Activated CD4-positive, alpha-beta memory T cell treated with anti-CD3 and anti-CD28 coated beads, Interleukin-2, amount 10 ng/mL, durations not matched to agents 7 days and 5 days (primary cell): ENCODE results near the gene MIER2. TPM values are rescaled to one million over a fixed set of nuclear protein-coding genes. Genes with fewer than 3 reads are reported as not detected.

ENCODE experiments used
- CTCF ChIA-PET: fragments of 350-600 bp; sonication (Branson Sonifier 250); formaldehyde crosslinking; loops from one replicate; lab custom pipeline; 2021; ENCODE audit warnings: antibody characterized with exemption, inconsistent platforms; lab: Charles Lee
- POLR2A ChIA-PET: fragments of 350-600 bp; sonication (Branson Sonifier 250); formaldehyde crosslinking; loops from one replicate; lab custom pipeline; 2021; ENCODE audit warnings: antibody characterized with exemption; lab: Charles Lee
- DNase-seq: peaks from one replicate; pipeline ENCODE4 v3.0.0-alpha.2; 2020
- H3K27ac Mint-ChIP-seq: one replicate; pipeline ENCODE4 v1.8.0; 2021; ENCODE audit warnings: mild to moderate bottlenecking, mixed read lengths
- H3K27me3 Mint-ChIP-seq: one replicate; pipeline ENCODE4 v1.8.0; 2021; ENCODE audit warnings: mixed read lengths
- H3K36me3 Mint-ChIP-seq: one replicate; pipeline ENCODE4 v1.8.0; 2021; ENCODE audit warnings: low read depth, mixed read lengths
- H3K4me1 Mint-ChIP-seq: one replicate; pipeline ENCODE4 v1.8.0; 2021; ENCODE audit warnings: mixed read lengths
- H3K4me3 Mint-ChIP-seq: one replicate; pipeline ENCODE4 v1.8.0; 2021; ENCODE audit warnings: mild to moderate bottlenecking, mixed read lengths
- H3K9me3 Mint-ChIP-seq: one replicate; pipeline ENCODE4 v1.8.0; 2021; ENCODE audit warnings: mixed read lengths
- total RNA-seq, 2 experiments: library from RNA; stranded (reverse); gene quantifications; one replicate each; pipeline ENCODE4 v1.2.3, GENCODE V29; 2021

Gene MIER2
- total RNA-seq, 2 experiments from 2014 or later = 17.2 to 20.8 TPM

- ChIA-PET POLR2A (no interaction called here), CTCF (no interaction called here)
- Mint-ChIP-seq H3K4me1 (no peaks in the 10 kb centered on the region), H3K27ac (no peak overlapping the region), H3K36me3 (peaks cover 58% of the 10 kb centered on the region), H3K27me3 (no peaks in the 10 kb centered on the region), H3K9me3 (peaks cover 18% of the 10 kb centered on the region), H3K4me3 (no peak overlapping the region)
- no peak for DNase-seq
These were observed 16.5 kb downstream of the MIER2 start for GRCh38 chr19:328025-328505.

- CTCF ChIA-PET = no interaction called here
- Mint-ChIP-seq H3K27ac (no peak overlapping the region), H3K36me3 (peaks cover 58% of the 10 kb centered on the region), H3K4me1 (no peaks in the 10 kb centered on the region), H3K27me3 (no peaks in the 10 kb centered on the region), H3K4me3 (no peak overlapping the region), H3K9me3 (peaks cover 18% of the 10 kb centered on the region)
- POLR2A ChIA-PET = no interaction called here
- no peak for DNase-seq
These were observed 17.1 kb downstream of the MIER2 start for GRCh38 chr19:327291-328024.

GRCh38 chr19:326871-327270 lies 17.7 kb downstream of the MIER2 start:
- ChIA-PET CTCF (no interaction called here), POLR2A (no interaction called here)
- Mint-ChIP-seq H3K4me1 (no peaks in the 10 kb centered on the region), H3K27ac (no peak overlapping the region), H3K9me3 (peaks cover 18% of the 10 kb centered on the region), H3K4me3 (no peak overlapping the region), H3K27me3 (no peaks in the 10 kb centered on the region), H3K36me3 (peaks cover 58% of the 10 kb centered on the region)
- DNase-seq = no peak

- DNase-seq = no peak
- no peak overlapping the region for H3K27ac Mint-ChIP-seq
- ChIA-PET POLR2A (no interaction called here), CTCF (no interaction called here)
- H3K9me3 Mint-ChIP-seq = peaks cover 18% of the 10 kb centered on the region
- peaks cover 55% of the 10 kb centered on the region for H3K36me3 Mint-ChIP-seq
- H3K27me3 Mint-ChIP-seq = no peaks in the 10 kb centered on the region
- H3K4me3 Mint-ChIP-seq = no peak overlapping the region
- H3K4me1 Mint-ChIP-seq = no peaks in the 10 kb centered on the region
These were observed 18.5 kb downstream of the MIER2 start for GRCh38 chr19:325937-326565.

- peaks cover 14% of the 10 kb centered on the region for H3K9me3 Mint-ChIP-seq
- no peaks in the 10 kb centered on the region for H3K27me3 Mint-ChIP-seq
- H3K4me1 Mint-ChIP-seq = no peaks in the 10 kb centered on the region
- no peak overlapping the region for H3K27ac Mint-ChIP-seq
- POLR2A ChIA-PET = no interaction called here
- H3K36me3 Mint-ChIP-seq = peaks cover 54% of the 10 kb centered on the region
- no peak for DNase-seq
- H3K4me3 Mint-ChIP-seq = no peak overlapping the region
- CTCF ChIA-PET = no interaction called here
These were observed 19.2 kb downstream of the MIER2 start for GRCh38 chr19:325173-325936.

GRCh38 chr19:324716-325115 lies 19.9 kb downstream of the MIER2 start:
- H3K4me3 Mint-ChIP-seq = no peak overlapping the region

GRCh38 chr19:322616-323015 lies 22.0 kb downstream of the MIER2 start:
- CTCF ChIA-PET = no interaction called here
- Mint-ChIP-seq H3K36me3 (peaks cover 44% of the 10 kb centered on the region), H3K27ac (no peak overlapping the region), H3K4me1 (no peaks in the 10 kb centered on the region), H3K27me3 (no peaks in the 10 kb centered on the region), H3K4me3 (no peak overlapping the region), H3K9me3 (no peaks in the 10 kb centered on the region)
- no peak for DNase-seq
- POLR2A ChIA-PET = no interaction called here

More at GRCh38 chr19:324716-325115, 19.9 kb downstream of the MIER2 start:
- Mint-ChIP-seq H3K27me3 (no peaks in the 10 kb centered on the region), H3K9me3 (peaks cover 14% of the 10 kb centered on the region), H3K27ac (no peak overlapping the region), H3K4me1 (no peaks in the 10 kb centered on the region), H3K36me3 (peaks cover 53% of the 10 kb centered on the region)
- ChIA-PET CTCF (no interaction called here), POLR2A (no interaction called here)
- DNase-seq = no peak

GRCh38 chr19:318509-318774 lies 26.2 kb downstream of the MIER2 start:
- Mint-ChIP-seq H3K4me1 (no peaks in the 10 kb centered on the region), H3K27me3 (no peaks in the 10 kb centered on the region), H3K36me3 (peaks cover 35% of the 10 kb centered on the region), H3K9me3 (no peaks in the 10 kb centered on the region), H3K4me3 (no peak overlapping the region), H3K27ac (no peak overlapping the region)
- POLR2A ChIA-PET = no interaction called here
- CTCF ChIA-PET = no interaction called here
- no peak for DNase-seq

GRCh38 chr19:317710-318508 lies 26.7 kb downstream of the MIER2 start:
- no peak for DNase-seq
- H3K27me3 Mint-ChIP-seq = no peaks in the 10 kb centered on the region
- no peaks in the 10 kb centered on the region for H3K9me3 Mint-ChIP-seq
- H3K4me1 Mint-ChIP-seq = no peaks in the 10 kb centered on the region
- H3K27ac Mint-ChIP-seq = no peak overlapping the region
- no peak overlapping the region for H3K4me3 Mint-ChIP-seq
- peaks cover 35% of the 10 kb centered on the region for H3K36me3 Mint-ChIP-seq
- POLR2A ChIA-PET = no interaction called here
- CTCF ChIA-PET = no interaction called here

GRCh38 chr19:315811-316210 lies 28.8 kb downstream of the MIER2 start:
- no peak overlapping the region for H3K4me3 Mint-ChIP-seq
- H3K27ac Mint-ChIP-seq = no peak overlapping the region
- H3K27me3 Mint-ChIP-seq = no peaks in the 10 kb centered on the region
- no peaks in the 10 kb centered on the region for H3K9me3 Mint-ChIP-seq
- POLR2A ChIA-PET = no interaction called here
- peaks cover 37% of the 10 kb centered on the region for H3K36me3 Mint-ChIP-seq
- CTCF ChIA-PET = no interaction called here
- no peak for DNase-seq
- no peaks in the 10 kb centered on the region for H3K4me1 Mint-ChIP-seq

GRCh38 chr19:313988-314815 lies 30.4 kb downstream of the MIER2 start:
- POLR2A ChIA-PET = no interaction called here
- CTCF ChIA-PET = no interaction called here
- DNase-seq = no peak
- no peaks in the 10 kb centered on the region for H3K9me3 Mint-ChIP-seq
- peaks cover 27% of the 10 kb centered on the region for H3K36me3 Mint-ChIP-seq
- H3K4me1 Mint-ChIP-seq = no peaks in the 10 kb centered on the region
- H3K27me3 Mint-ChIP-seq = no peaks in the 10 kb centered on the region
- H3K27ac Mint-ChIP-seq = no peak overlapping the region
- no peak overlapping the region for H3K4me3 Mint-ChIP-seq

GRCh38 chr19:313169-313987 lies 31.2 kb downstream of the MIER2 start:
- Mint-ChIP-seq H3K27me3 (no peaks in the 10 kb centered on the region), H3K36me3 (peaks cover 25% of the 10 kb centered on the region), H3K27ac (no peak overlapping the region), H3K4me1 (no peaks in the 10 kb centered on the region), H3K9me3 (no peaks in the 10 kb centered on the region), H3K4me3 (no peak overlapping the region)
- ChIA-PET CTCF (no interaction called here), POLR2A (no interaction called here)
- DNase-seq = no peak
